Endothelial cell of umbilical vein (primary cell): ENCODE results near the gene CCM2. TPM values are rescaled to one million over a fixed set of nuclear protein-coding genes. Genes with fewer than 3 reads are reported as not detected.
A peak's percentile ranks its signal among the peaks of the same experiment; 100 is the strongest.

Source experiments
- BruUV-seq: library from RNA; stranded (reverse); fragments of 400-500 nt; replicated peaks from 2 replicates; lab custom pipeline; 2021; lab: Mats Ljungman, UMichigan
- CTCF ChIA-PET: fragments of 300-600, 350-600 bp; sonication (Branson Sonifier 250); formaldehyde crosslinking; loops from one replicate; lab custom pipeline; 2021; ENCODE audit warnings: antibody characterized with exemption, inconsistent platforms; lab: Charles Lee
- POLR2A ChIA-PET: fragments of 300-600, 350-600 bp; sonication (Branson Sonifier 250); formaldehyde crosslinking; loops from one replicate; lab custom pipeline; 2021; ENCODE audit warnings: antibody characterized with exemption, inconsistent platforms; lab: Charles Lee
- DNase-seq: peaks from one replicate; pipeline ENCODE4 v3.0.0-alpha.2; 2011; ENCODE audit warnings: low read depth, low spot score
- FAIRE-seq: peaks from 2 replicates; lab custom pipeline; 2011; peaks lifted over from hg19 to GRCh38; lab: Jason Lieb, UNC
- H2AFZ ChIP-seq: 2 replicates; pipeline ENCODE4 v1.6.0; 2012; ENCODE audit warnings: low read depth, low read length, control low read depth, inconsistent platforms
- H3K27ac ChIP-seq: 2 replicates; pipeline ENCODE4 v1.5.1; 2011; ENCODE audit warnings: low read depth, mild to moderate bottlenecking, control low read depth, low read length, moderate library complexity; ENCODE audit not compliant: insufficient read depth
- H3K27me3 ChIP-seq, 2 experiments: 2 replicates each; pipeline versions ENCODE4 v1.6.0 to v1.6.1; 2011; ENCODE audit warnings: low read length in 2 of 2, mixed read lengths in 1 of 2; ENCODE audit not compliant: control insufficient read depth in 2 of 2, insufficient read depth in 2 of 2
- H3K36me3 ChIP-seq, 2 experiments: 2 replicates in 1 of 2; 3 replicates in 1 of 2; pipeline ENCODE4 v1.5.1; 2011; ENCODE audit warnings: low read length in 2 of 2, mild to moderate bottlenecking in 1 of 2, moderate library complexity in 1 of 2; ENCODE audit not compliant: control insufficient read depth in 2 of 2, insufficient read depth in 2 of 2; ENCODE audit errors: extremely low read depth in 1 of 2
- H3K4me1 ChIP-seq: 3 replicates; pipeline ENCODE4 v1.5.1; 2011; ENCODE audit warnings: mild to moderate bottlenecking, low read length; ENCODE audit not compliant: control insufficient read depth, insufficient read depth; ENCODE audit errors: extremely low read depth
- H3K4me2 ChIP-seq: 2 replicates; pipeline ENCODE4 v1.6.1; 2011; ENCODE audit warnings: low read length, control low read depth, mixed read lengths; ENCODE audit not compliant: insufficient read depth
- H3K4me3 ChIP-seq, 3 experiments: fragments of 200-600 bp in 1 of 3; sonication (generic), shearing (Covaris generic) in 1 of 3; replicated peaks in 1 of 3; 2 replicates each; pipeline ENCODE4 v1.5.1; 2011 to 2016; ENCODE audit warnings: control low read depth in 3 of 3, low read length in 3 of 3, mild to moderate bottlenecking in 2 of 3, inconsistent platforms in 1 of 3, low read depth in 1 of 3, moderate library complexity in 1 of 3; ENCODE audit not compliant: insufficient read depth in 1 of 3
- H3K79me2 ChIP-seq: 2 replicates; pipeline ENCODE4 v1.6.0; 2012; ENCODE audit warnings: low read length, inconsistent platforms; ENCODE audit not compliant: control insufficient read depth, insufficient read depth
- H3K9ac ChIP-seq: replicated peaks from 2 replicates; pipeline ENCODE3; 2011; ENCODE audit warnings: low read length, control low read depth; ENCODE audit not compliant: insufficient read depth; ENCODE audit errors: extremely low read depth
- H3K9me1 ChIP-seq: replicated peaks from 3 replicates; pipeline ENCODE4 v1.6.0; 2011; ENCODE audit warnings: mild to moderate bottlenecking, low read length; ENCODE audit not compliant: control insufficient read depth, insufficient read depth; ENCODE audit errors: extremely low read depth
- H3K9me3 ChIP-seq: replicated peaks from 2 replicates; pipeline ENCODE4 v1.5.1; 2012; ENCODE audit warnings: low read length, inconsistent platforms; ENCODE audit not compliant: control insufficient read depth, insufficient read depth
- H4K20me1 ChIP-seq: replicated peaks from 2 replicates; pipeline ENCODE3; 2011; ENCODE audit warnings: mild to moderate bottlenecking, low read length; ENCODE audit not compliant: control insufficient read depth, insufficient read depth; ENCODE audit errors: extremely low read depth
- CTCF ChIP-seq, 2 donors: IDR thresholded peaks; 1 replicate in 1 of 2; 2 replicates in 1 of 2; pipeline ENCODE4 v1.5.1; 2011; ENCODE audit warnings: low read length in 2 of 2, mild to moderate bottlenecking in 2 of 2, moderate library complexity in 2 of 2, control low read depth in 1 of 2, inconsistent platforms in 1 of 2, low read depth in 1 of 2; ENCODE audit not compliant: insufficient read depth in 1 of 2; ENCODE audit errors: extremely low read depth in 1 of 2
- EZH2 ChIP-seq: IDR thresholded peaks from 2 replicates; pipeline ENCODE4 v1.6.1; 2012; ENCODE audit warnings: borderline replicate concordance, low read depth, mild to moderate bottlenecking, moderate library complexity, low read length, inconsistent platforms; ENCODE audit not compliant: severe bottlenecking
- FOS ChIP-seq: IDR thresholded peaks from 2 replicates; pipeline ENCODE4 v1.6.1; 2011; ENCODE audit warnings: mild to moderate bottlenecking, low read length, moderate library complexity, borderline replicate concordance; ENCODE audit not compliant: insufficient read depth
- GATA2 ChIP-seq: IDR thresholded peaks from 2 replicates; pipeline ENCODE4 v1.7.0; 2011; ENCODE audit warnings: low read depth, mild to moderate bottlenecking, moderate library complexity, mixed read lengths, low read length; ENCODE audit not compliant: insufficient read length, insufficient read depth
- JUN ChIP-seq: IDR thresholded peaks from 2 replicates; pipeline ENCODE4 v1.6.1; 2011; ENCODE audit warnings: borderline replicate concordance, low read depth; ENCODE audit not compliant: insufficient read length, insufficient read depth
- MAX ChIP-seq: IDR thresholded peaks from 2 replicates; pipeline ENCODE4 v1.6.1; 2011; ENCODE audit not compliant: insufficient read depth, insufficient read length
- MYC ChIP-seq: IDR thresholded peaks from one replicate; pipeline ENCODE4 v1.6.1; 2011; ENCODE audit warnings: mild to moderate bottlenecking, low read depth, low read length
- POLR2A ChIP-seq: IDR thresholded peaks from 2 replicates; pipeline ENCODE4 v1.6.1; 2012; ENCODE audit warnings: low read depth, mild to moderate bottlenecking, control low read depth, low read length
- POLR2AphosphoS5 ChIP-seq: IDR thresholded peaks from 2 replicates; pipeline ENCODE4 v1.6.1; 2012; ENCODE audit warnings: low read depth, mild to moderate bottlenecking, control low read depth, low read length, moderate library complexity; ENCODE audit not compliant: insufficient read depth
- dilution Hi-C: fragments of 300-500 bp; cut with MboI; formaldehyde crosslinking; loops from one replicate; pipeline ENCODE4 v1.15.0; 2019; ENCODE audit warnings: low sequenced_read_pairs; ENCODE audit not compliant: extremely low pct_ligation_motif_present
- intact Hi-C: fragments of 100-400 bp; cut with micrococcal nuclease; formaldehyde crosslinking; loops from one replicate; pipeline ENCODE4 v1.10.0; 2022
- polyA plus RNA-seq, 4 experiments: library from polyadenylated mRNA; depleted of rRNA in 3 of 4; stranded (reverse) in 3 of 4; unstranded in 1 of 4; fragments of >200 nt; gene quantifications; 2 replicates each; pipeline versions ENCODE4 v1.2.1 to v1.2.3, GENCODE V29; 2011 to 2012; ENCODE audit warnings: missing spikeins in 1 of 4
- total RNA-seq: library from RNA; stranded (reverse); gene quantifications from 2 replicates; pipeline ENCODE4 v1.2.3, GENCODE V29; 2021

Gene CCM2
- total and polyA plus RNA-seq, 2 donors (not counting 3 experiments of a cell fraction or from before 2014, with no cell fraction given) = 66.1 to 70.4 TPM

- peaks cover 47% of the 10 kb centered on the region for H3K79me2 ChIP-seq
Measured at GRCh38 chr7:45021604-45022296, 21.7 kb downstream of the CCM2 start.

GRCh38 chr7:45024126-45024744 lies 24.2 kb downstream of the CCM2 start:
- Histone ChIP-seq H3K27me3 (no peaks in the 10 kb centered on the region), H3K4me3 (no peak overlapping the region), H3K27ac (no peak overlapping the region), H3K36me3 (peaks cover 4 to 5% of the 10 kb centered on the region in 2 experiments), H3K9me3 (no peaks in the 10 kb centered on the region), H3K4me2 (no peak overlapping the region), H2AFZ (no peak overlapping the region), H3K9me1 (no peaks in the 10 kb centered on the region), H3K79me2 (peaks cover 55% of the 10 kb centered on the region), H3K4me1 (peaks cover 18% of the 10 kb centered on the region), H4K20me1 (no peaks in the 10 kb centered on the region), H3K9ac (no peak overlapping the region)
- TF ChIP-seq POLR2AphosphoS5 (no peak), FOS (no peak), MAX (no peak), EZH2 (no peak), MYC (no peak), CTCF (IDR thresholded peaks at IDR 0.05; ENCODE audit: extremely low read depth in 1 of 2, insufficient read depth in 1 of 2, low read depth in 1 of 2, low read length in 2 of 2) (no peak), GATA2 (no peak), JUN (no peak), POLR2A (no peak)
- dilution Hi-C loops = no loop called here
- FAIRE-seq (no peak), DNase-seq (no peak)
- intact Hi-C loops = no loop called here
- CTCF ChIA-PET = interaction anchor here (3.1 kb wide), 1 partner anchor 51 kb away, joined by 13 read pairs; no protein-coding TSS in a partner anchor
- no TSS peak for BruUV-seq
- POLR2A ChIA-PET = no interaction called here

More at GRCh38 chr7:45021604-45022296, 21.7 kb downstream of the CCM2 start:
- Histone ChIP-seq H3K27ac (no peak overlapping the region), H3K27me3 (no peaks in the 10 kb centered on the region), H3K36me3 (peaks cover 0 to 2% of the 10 kb centered on the region in 2 experiments), H3K9me3 (no peaks in the 10 kb centered on the region), H3K9me1 (no peaks in the 10 kb centered on the region), H2AFZ (no peak overlapping the region), H3K4me1 (peaks cover 5% of the 10 kb centered on the region), H4K20me1 (no peaks in the 10 kb centered on the region), H3K4me3 (no peak overlapping the region), H3K9ac (no peak overlapping the region), H3K4me2 (no peak overlapping the region)
- DNase-seq (peak; percentile 24), FAIRE-seq (no peak)
- TF ChIP-seq FOS = peak; percentile 46
- TF ChIP-seq POLR2AphosphoS5 = no peak
- dilution Hi-C loops (no loop called here), intact Hi-C loops (no loop called here)
- ChIA-PET CTCF (interaction anchor here (0.6 to 1.8 kb wide), 5 partner anchors 10 to 25 kb away, joined by 3 to 5 read pairs (median 3); no protein-coding TSS in a partner anchor), POLR2A (interaction anchor here (0.7 kb wide), 1 partner anchor 845 kb away, joined by 3 read pairs; no protein-coding TSS in a partner anchor)
- BruUV-seq = no TSS peak
